Neural crest cell (in vitro differentiated cells): Measurements from ENCODE around the gene CDKN2B-AS1. TPM values are rescaled to one million over a fixed set of nuclear protein-coding genes. Genes with fewer than 3 reads are reported as not detected.

ENCODE experiments used
- DNase-seq: peaks from one replicate; pipeline ENCODE4 v3.0.0; 2021; ENCODE audit warnings: low read depth, mixed read lengths, low spot score
- H3K27ac Mint-ChIP-seq: one replicate; pipeline ENCODE4 v1.8.0; 2021; ENCODE audit warnings: mild to moderate bottlenecking, mixed read lengths; ENCODE audit not compliant: unreplicated experiment
- H3K27me3 Mint-ChIP-seq: 2 replicates; pipeline ENCODE4 v1.8.0; 2021; ENCODE audit warnings: low read depth, mild to moderate bottlenecking, mixed read lengths
- H3K36me3 Mint-ChIP-seq: 2 replicates; pipeline ENCODE4 v1.8.0; 2021; ENCODE audit warnings: low read depth, mild to moderate bottlenecking, mixed read lengths
- H3K4me1 Mint-ChIP-seq: 2 replicates; pipeline ENCODE4 v1.8.0; 2021; ENCODE audit warnings: mixed read lengths
- H3K4me3 Mint-ChIP-seq: one replicate; pipeline ENCODE4 v1.8.0; 2021; ENCODE audit warnings: mild to moderate bottlenecking, mixed read lengths
- H3K9me3 Mint-ChIP-seq: 2 replicates; pipeline ENCODE4 v1.8.0; 2021; ENCODE audit warnings: mixed read lengths
- CTCF ChIP-seq: fragments of 200-600 bp; sonication (generic); conservative IDR thresholded peaks from 2 replicates; pipeline ENCODE4 v1.5.0; 2021; ENCODE audit warnings: antibody characterized with exemption, mild to moderate bottlenecking
- total RNA-seq: library from RNA; stranded (reverse); gene quantifications from 2 replicates; pipeline ENCODE4 v1.2.1, GENCODE V29; 2021

Gene CDKN2B-AS1
- total RNA-seq, 1 donor from 2014 or later: 0.21 TPM

DNA sequence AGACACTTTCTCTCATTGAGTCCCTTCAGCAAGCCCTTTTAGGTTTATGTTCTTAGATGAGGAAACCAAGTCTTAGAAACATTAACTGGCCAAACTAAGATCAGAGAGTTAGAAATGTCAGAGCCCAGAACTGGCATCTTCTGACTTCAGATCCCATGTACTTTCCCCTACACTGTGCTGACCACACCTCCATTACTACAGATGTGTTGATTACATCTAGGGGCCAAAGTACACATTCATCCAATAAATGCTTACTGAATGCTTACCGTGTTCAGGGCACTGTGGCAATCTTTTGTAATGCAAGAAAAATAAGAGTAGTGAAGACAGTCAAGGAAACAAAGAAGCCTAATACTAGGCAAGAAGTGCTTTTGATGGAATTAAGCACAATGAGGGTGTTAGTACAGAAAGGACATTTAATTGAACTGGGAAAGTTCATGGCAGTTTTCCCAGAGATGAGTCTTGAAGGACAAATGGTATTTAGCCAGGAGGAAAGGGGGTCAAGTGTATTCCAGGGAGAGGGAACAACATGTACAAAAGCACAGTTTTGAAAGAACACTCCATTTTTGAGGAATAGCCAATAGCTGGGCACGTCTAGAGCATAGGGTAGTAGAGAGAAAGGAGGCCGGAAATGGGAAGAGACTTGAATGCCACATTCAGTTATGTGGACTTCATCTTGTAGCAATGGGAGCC, 104.2 kb downstream of the CDKN2B-AS1 start:
- Mint-ChIP-seq H3K9me3 (no peaks in the 10 kb centered on the region), H3K27me3 (peaks cover 3% of the 10 kb centered on the region), H3K4me3 (no peak overlapping the region), H3K36me3 (no peaks in the 10 kb centered on the region), H3K4me1 (peaks cover 6% of the 10 kb centered on the region), H3K27ac (no peak overlapping the region)
- TF ChIP-seq CTCF: no peak
- no peak for DNase-seq

DNA sequence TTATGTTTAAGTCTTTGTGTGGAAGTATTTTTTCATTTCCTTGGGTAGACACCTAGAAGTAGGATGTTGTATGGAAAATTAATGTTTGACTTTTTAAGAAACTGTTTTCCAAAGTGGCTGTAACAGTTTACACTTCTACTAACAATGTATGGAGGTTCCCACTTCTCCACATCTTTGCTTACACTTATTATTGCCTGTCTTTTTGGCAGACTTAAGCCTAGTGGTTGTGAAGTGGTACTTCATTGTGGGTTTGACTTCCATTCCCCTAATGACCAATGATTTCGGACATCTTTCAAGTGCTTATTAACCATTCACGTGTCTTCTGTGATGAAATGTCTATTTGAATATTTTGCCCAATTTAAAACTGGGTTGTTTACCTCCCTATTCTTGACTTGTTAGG, 106.0 kb downstream of the CDKN2B-AS1 start:
- Mint-ChIP-seq H3K27me3 (no peaks in the 10 kb centered on the region), H3K27ac (no peak overlapping the region), H3K36me3 (no peaks in the 10 kb centered on the region), H3K4me3 (no peak overlapping the region), H3K9me3 (no peaks in the 10 kb centered on the region), H3K4me1 (peaks cover 6% of the 10 kb centered on the region)
- no peak for DNase-seq
- peak; percentile 50 for TF ChIP-seq CTCF

- Mint-ChIP-seq H3K36me3 (no peaks in the 10 kb centered on the region), H3K27ac (no peak overlapping the region), H3K9me3 (no peaks in the 10 kb centered on the region), H3K4me3 (no peak overlapping the region), H3K4me1 (peaks cover 6% of the 10 kb centered on the region), H3K27me3 (no peaks in the 10 kb centered on the region)
- no peak for TF ChIP-seq CTCF
- DNase-seq: no peak
Measured at GRCh38 chr9:22102146-22103053, 107.8 kb downstream of the CDKN2B-AS1 start.

GRCh38 chr9:22103685-22104575, 109.3 kb downstream of the CDKN2B-AS1 start:
- H3K27me3 Mint-ChIP-seq: no peaks in the 10 kb centered on the region
- no peak overlapping the region for H3K27ac Mint-ChIP-seq
- TF ChIP-seq CTCF: no peak
- no peaks in the 10 kb centered on the region for H3K36me3 Mint-ChIP-seq
- DNase-seq: no peak
- H3K9me3 Mint-ChIP-seq: no peaks in the 10 kb centered on the region
- H3K4me1 Mint-ChIP-seq: peaks cover 1% of the 10 kb centered on the region
- H3K4me3 Mint-ChIP-seq: no peak overlapping the region

DNA sequence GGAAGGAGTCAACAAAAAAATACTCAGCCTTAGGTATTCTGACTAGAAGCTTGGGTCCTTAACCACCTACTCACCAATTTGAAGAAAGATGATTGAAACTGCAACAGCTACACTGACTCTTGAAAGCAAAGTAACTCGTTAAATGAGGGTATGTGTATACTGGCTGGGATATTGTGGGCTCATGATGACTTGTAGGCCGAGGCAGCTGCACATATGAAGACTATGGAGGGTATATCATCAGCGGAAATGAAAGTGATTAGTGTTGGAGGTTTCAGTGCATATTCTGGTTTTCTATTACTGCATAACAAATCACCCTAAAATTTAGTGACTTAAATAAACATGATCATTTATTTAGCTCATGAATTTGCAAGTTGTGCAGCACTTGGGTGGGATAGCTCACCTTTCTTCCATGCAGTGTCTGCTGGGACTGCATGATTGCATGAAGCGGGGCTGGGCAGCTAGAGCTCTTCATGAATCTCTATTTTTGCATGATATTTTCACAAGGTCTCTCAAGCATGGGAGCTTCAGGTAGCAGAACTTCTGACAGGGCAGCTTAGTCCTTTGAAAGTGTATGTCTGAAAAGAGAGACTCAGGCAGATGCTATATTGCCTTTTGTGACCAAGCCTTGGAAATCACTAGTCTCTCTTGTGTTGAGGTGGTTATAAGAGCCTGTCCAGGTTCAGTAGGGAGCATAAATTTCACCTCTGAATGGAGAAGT, 110.6 kb downstream of the CDKN2B-AS1 start:
- Mint-ChIP-seq H3K4me3 (no peak overlapping the region), H3K4me1 (no peaks in the 10 kb centered on the region), H3K27me3 (no peaks in the 10 kb centered on the region), H3K9me3 (no peaks in the 10 kb centered on the region), H3K36me3 (no peaks in the 10 kb centered on the region), H3K27ac (no peak overlapping the region)
- no peak for DNase-seq
- TF ChIP-seq CTCF: no peak
